NCI-H510A (cell line): ENCODE measurements around the gene UBR4.

Experiments used
- DNase-seq: peaks from one replicate; lab custom pipeline; 2025; lab: John Stamatoyannopoulos, UW

Gene UBR4

DNA sequence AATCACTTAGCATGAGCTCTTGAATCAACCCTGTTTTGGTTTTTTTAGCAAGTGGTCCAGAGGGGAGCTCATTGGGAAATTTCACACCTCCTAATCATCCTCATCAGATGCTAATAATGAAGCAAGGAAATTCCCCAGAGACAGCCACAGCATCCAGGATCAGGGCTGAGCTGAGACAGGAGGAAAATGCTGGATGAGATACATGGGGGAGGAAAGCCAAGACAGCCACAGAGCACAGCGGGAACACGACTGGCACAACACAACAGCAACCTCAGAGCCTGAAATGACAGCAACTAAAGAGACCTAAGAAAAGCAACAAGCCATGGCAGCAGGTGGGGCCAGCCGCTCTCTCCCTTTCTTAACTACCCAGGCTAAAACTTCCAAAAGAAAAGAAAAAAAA is 70.4 kb downstream of the UBR4 start:
- DNase-seq = no peak

GRCh38 chr1:19138958-19139581 is 71.0 kb downstream of the UBR4 start:
- no peak for DNase-seq

- no peak for DNase-seq
These were observed 71.7 kb downstream of the UBR4 start for GRCh38 chr1:19138331-19138730.

- no peak for DNase-seq
These were observed 72.9 kb downstream of the UBR4 start for GRCh38 chr1:19137158-19137557.

GRCh38 chr1:19133360-19133759 is 76.7 kb downstream of the UBR4 start:
- DNase-seq = no peak

DNA sequence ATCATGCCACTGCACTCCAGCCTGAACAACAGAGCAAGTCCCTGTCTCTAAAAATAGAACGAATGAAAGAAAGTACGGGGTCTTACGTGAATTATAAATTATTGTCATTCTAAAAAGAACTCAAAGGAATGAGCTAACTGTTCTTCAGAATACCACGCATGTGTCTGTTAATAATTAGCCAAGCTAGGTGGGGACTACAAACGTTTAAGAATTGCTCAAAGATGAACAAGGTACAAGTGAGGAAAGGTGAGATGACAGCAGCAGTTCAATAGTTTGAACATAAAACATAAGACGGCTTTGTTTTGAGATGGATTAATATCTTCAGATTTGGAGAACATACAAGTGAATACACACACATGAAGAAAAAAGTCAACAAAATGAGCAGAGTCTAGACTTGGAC is 79.6 kb downstream of the UBR4 start:
- DNase-seq = no peak

DNA sequence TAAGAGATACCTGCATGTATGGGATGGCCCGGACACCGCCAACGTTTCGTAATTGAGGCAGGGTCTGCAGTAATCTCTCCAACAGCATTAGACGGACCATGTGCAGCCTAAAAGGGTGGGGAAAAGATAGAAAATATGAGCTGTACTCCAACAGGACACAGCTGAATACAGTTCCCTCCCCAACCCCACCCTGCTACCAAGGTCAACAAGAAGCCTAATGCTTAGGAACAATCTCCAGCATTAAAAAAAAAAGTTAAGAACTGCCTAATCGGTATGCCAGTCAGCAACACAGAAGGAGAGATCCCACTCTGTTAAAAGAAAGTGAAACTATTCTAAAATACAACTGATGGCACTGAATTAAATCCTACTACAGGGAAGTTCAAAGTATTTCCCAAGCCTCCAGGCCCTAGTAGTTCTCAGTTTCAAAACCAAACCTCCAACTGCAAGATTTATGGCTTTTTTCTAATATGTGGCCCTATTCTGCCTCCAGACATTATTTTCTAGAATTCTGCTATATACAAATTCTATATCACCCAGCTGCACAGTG is 81.0 kb downstream of the UBR4 start:
- DNase-seq = no peak

GRCh38 chr1:19124273-19124672 is 85.8 kb downstream of the UBR4 start:
- no peak for DNase-seq

- no peak for DNase-seq
These were observed 86.2 kb downstream of the UBR4 start for GRCh38 chr1:19123837-19124236.

GRCh38 chr1:19122668-19123067 is 87.4 kb downstream of the UBR4 start:
- DNase-seq = no peak

- no peak for DNase-seq
These were observed 88.9 kb downstream of the UBR4 start for GRCh38 chr1:19121192-19121591.

DNA sequence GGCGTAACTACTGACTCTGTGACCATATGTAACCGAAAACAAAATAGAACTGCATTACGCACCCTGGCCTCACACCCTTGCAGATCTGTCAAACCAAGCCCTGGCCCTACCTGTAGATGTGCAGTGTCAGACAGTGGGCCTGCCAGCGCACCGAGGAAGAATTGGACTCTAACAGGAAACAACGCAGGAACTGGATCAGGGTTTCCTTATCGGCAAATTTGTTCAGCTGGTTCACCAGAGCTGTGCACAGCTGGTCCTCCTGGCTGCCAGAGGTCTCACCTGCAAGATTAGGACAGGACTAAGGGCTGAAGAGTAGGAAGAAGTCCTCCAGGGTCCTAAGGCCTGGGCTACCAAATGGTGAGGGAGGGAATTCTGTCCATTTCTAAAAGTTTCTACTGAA is 90.0 kb downstream of the UBR4 start:
- DNase-seq = no peak

DNA sequence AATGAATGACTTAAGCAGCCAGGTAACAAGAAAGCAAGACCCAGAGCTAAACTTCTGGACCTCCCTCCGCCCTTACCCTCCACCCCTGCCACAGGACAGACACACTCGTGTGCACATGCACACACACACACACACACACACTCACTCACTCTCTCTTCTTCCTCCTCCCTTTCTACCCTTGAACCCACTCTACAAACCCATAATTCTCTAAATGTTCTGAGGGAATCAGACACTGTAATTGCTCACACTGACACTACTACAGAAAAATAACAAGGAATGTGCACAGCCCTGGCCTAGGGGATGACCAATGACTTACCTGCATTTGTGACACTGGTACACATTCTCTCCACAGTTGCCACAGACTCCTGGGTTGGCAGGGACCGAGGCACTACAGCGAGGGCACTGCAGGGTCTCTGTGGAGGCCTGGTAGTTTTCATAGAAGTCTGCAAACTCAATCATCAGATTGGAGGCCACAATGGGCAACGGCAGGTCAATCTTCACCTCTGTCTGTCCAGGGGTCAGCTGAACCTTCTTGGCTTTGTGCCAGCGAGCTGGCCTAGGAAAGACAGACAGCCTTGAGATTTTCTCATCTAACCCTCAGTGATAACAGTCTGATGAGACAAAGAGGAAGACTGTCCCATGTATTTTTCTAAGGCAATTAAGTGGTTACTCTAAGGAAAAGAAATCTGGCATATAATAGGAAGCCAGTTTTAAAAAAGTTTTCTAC is 94.8 kb downstream of the UBR4 start:
- DNase-seq = no peak

GRCh38 chr1:19113697-19114092 is 96.4 kb downstream of the UBR4 start:
- DNase-seq = no peak

DNA sequence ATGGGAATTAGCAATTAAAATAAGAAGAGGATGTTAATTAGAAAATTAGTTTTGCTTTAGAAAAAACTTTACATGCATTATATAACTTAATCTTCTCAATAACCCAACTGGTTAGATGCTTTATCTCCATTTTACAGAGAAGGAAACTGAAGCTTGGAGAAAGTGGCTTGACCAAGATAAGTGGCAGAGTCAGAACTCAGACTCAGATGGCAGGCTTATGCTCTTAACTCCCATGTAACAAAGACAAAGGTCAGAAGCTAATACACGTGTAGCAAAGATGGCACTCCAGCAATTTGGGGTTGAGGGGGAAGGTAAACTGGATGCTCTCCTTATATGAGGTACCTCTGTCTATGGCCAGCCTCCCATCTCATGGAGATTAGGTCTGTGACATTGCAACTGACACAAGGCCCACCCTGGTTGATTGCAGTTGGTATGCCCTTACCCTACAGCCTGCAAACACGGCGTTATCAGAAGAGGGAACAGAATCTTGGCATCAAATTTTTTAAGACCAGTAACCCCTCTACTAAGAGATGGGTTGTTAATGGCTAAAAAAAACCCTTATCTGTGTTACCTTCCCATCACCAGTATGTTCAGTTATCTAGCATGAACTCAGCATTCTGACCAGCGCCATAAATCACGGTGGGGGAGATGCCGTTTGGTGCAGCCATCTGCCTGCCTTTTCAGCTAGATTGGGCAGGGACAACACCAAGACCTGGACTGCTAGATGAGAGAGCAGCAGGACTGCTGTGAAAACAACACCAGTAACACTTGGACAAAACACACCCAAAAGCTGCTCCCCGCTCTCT is 97.0 kb downstream of the UBR4 start:
- no peak for DNase-seq

DNA sequence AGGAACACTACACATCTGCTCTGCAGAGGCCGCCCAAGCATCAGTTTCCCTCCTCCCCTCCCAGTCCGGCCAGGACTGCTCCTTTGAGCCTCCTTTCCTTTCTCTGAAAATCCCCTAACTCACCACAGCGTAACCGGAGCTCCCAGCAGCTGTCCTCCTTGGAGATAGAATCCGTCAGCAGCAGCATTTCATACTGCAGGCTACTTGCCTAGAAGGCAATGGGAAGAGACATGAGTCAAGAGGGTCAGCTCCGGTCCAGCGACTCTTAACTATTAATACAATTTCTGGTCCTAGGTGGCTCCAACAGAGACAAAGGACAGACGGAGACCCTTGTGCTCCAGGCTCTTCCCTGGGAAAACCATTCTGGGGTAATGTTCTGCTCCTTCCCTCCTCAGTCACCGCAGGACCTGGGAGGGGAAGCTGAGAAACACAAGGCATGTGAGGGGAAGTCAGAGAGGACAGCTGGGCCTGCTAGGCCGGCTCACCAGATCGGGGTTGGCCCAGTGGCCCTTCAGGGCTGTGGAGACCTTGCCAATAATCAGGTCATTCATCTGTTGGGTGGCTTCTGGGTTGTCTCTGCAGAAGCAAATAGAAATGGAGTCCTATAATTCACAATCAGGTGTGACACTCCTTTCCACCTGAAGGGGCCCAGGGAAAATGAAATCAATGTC is 99.7 kb downstream of the UBR4 start:
- no peak for DNase-seq

- DNase-seq = no peak
These were observed 100.5 kb downstream of the UBR4 start for GRCh38 chr1:19109545-19109944.

GRCh38 chr1:19101244-19101643 is 108.8 kb downstream of the UBR4 start:
- no peak for DNase-seq

DNA sequence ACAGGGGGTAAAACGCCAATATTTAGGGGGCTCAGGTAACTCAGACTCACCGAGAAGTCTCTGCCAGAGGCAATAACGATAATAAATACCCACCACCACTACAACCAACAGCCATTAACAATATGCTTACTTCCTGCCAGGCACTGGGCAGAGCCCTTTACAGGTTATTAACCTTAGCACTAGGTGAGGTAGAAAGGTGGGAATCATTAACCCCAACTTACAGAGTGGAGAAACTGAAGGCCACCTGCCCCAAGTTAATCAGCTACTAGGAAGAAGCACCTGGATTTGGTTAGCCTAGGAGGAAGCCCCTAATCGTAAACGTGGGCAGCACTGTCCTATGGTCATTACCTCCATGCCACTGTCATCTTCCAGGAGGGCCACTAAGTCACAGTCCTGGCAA is 110.0 kb downstream of the UBR4 start:
- DNase-seq = no peak

- no peak for DNase-seq
These were observed 113.1 kb downstream of the UBR4 start for GRCh38 chr1:19096990-19097389.

- no peak for DNase-seq
These were observed 113.8 kb downstream of the UBR4 start for GRCh38 chr1:19096036-19096833.
